Fibroblast of peridontal ligament (primary cell): Measurements from ENCODE around the gene SETD4.
"Not testable (repeated sequence)": the region's sequence is repeated elsewhere in the genome, so short reads cannot be mapped to it uniquely, and the experiment has no call there.

Source experiments
- DNase-seq: peaks from one replicate; pipeline ENCODE4 v3.0.0-alpha.2; 2010; ENCODE audit errors: extremely low read depth

SETD4 gene

DNA sequence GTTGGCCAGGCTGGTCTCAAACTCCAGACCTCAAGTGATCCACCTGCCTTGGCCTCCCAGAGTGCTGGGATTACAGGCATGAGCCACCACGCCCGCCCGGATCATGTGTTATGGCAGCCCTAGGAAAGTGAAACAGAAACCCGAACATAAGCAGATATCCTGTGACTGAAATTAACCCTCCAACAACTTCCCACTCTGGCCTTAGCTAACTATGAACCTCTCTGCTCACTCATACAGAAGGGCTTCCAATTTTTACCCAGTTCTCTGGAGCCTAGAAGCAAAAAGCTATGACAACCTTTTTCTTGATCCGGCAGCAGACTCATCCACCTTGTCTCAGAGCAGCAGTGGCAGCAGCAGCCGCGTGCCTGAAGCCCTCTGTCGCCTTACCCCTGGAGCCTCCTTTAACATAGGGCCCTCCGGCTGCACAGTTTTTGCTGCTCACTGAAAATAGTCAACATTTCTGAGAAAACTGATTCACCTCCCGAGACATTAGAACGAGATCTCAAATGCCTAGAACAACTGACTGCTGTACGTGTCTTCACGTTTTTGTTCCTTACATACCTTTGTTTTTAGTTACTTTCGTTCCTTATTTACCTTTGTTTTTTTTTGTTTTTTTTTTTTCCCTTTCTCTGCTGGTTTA, 18.8 kb upstream of the SETD4 start:
- DNase-seq: no peak

GRCh38 chr21:36077758-36078157, 17.4 kb upstream of the SETD4 start:
- no peak for DNase-seq

GRCh38 chr21:36076878-36077655, 16.7 kb upstream of the SETD4 start:
- DNase-seq: no peak

- no peak for DNase-seq
Observed at GRCh38 chr21:36075953-36076352, 15.6 kb upstream of the SETD4 start.

GRCh38 chr21:36075171-36075570, 14.8 kb upstream of the SETD4 start:
- no peak for DNase-seq

GRCh38 chr21:36073911-36074310, 13.6 kb upstream of the SETD4 start:
- DNase-seq: not testable (repeated sequence)

DNA sequence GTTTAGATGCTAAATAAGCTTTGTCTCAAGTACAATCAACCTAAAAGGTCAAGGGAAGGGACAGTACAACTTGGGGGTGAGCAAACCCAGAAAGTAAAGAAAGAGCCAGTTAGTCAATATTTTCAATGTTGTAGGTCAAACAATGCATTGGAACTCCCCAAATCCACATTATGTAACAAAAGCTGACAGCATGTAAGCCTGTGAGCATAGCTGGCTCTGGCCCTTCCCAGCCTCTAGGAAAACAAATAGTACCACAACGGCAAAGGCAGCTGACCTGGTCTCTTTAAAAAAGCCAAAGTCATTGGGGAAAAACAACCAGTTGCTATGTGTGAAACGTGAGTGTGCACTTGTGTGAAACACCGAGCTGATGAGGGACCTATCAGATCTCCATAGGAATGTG, 12.9 kb upstream of the SETD4 start:
- DNase-seq: no peak

DNA sequence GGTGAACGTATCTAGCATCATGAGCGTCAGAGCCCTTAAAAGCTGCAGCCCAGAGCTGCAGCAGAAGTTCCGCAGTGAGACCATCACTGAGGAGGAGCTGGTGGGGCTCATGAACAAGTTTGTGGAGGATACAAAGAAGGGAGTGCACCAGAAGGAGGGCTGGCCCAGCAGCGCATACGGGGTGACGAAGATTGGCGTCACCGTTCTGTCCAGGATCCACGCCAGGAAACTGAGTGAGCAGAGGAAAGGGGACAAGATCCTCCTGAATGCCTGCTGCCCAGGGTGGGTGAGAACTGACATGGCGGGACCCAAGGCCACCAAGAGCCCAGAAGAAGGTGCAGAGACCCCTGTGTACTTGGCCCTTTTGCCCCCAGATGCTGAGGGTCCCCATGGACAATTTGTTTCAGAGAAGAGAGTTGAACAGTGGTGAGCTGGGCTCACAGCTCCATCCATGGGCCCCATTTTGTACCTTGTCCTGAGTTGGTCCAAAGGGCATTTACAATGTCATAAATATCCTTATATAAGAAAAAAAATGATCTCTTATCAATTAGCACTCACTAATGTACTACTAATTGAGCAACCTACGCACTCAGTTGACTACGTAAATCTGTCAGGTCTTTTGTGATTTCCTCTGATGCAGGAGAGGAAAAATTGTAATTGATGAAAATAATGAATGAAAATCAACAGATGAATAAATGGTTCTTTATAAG, 12.3 kb upstream of the SETD4 start:
- no peak for DNase-seq

DNA sequence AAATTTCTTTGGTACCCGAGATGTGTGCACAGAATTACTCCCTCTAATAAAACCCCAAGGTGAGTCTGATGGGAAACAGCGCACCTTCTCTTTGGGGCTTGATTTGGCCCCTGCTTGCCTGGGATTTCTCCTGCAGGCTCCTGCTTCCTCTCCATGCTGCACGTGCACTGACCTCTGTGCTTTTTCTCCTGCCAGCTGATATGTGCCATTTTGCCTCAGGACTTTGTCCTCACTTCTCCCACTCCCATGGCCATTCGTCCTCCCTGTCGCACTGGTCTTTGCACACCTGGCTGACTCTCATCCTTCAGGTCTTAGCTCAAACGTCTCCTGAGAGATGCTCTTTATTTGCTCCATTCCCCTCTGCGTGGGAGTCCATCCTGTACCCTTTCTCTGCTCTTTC, 10.7 kb upstream of the SETD4 start:
- no peak for DNase-seq

- peak; percentile 93 for DNase-seq
Observed at GRCh38 chr21:36069713-36070583, 9.6 kb upstream of the SETD4 start, which contains the start of gene CBR1. Gene CBR1, plus strand, starts transcription at chr21:36070024. Its CDS starts 92 bp downstream, at chr21:36070116.

DNA sequence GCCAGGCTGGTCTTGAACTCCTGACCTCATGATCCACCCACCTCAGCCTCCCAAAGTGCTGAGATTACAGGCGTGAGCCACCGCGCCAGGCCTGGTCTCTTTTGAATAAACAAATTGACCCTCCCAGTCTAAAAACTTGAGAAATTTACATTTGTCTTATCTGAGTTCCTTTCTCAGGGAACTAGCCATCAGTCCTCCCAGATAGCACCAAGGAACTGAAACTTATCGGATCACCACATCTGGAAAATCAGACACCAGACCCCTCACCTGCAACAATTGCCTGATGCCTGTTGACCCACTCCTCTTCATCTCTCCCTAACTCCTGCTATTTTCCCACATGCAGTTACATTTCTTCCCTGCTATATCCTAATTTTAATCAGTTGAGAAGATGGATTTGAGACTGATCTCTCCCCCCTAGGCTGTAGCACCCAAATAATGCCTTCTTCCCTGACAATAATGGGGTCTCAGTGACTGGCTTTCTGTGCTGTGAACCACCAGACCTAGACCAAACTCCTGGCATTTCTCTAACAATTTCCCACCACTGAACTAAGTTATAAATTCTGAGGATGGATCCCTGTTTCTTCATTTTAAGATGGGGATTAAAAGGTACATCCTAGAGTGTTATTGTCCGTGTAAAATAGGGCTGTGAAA, 8.5 kb upstream of the SETD4 start:
- no peak for DNase-seq

DNA sequence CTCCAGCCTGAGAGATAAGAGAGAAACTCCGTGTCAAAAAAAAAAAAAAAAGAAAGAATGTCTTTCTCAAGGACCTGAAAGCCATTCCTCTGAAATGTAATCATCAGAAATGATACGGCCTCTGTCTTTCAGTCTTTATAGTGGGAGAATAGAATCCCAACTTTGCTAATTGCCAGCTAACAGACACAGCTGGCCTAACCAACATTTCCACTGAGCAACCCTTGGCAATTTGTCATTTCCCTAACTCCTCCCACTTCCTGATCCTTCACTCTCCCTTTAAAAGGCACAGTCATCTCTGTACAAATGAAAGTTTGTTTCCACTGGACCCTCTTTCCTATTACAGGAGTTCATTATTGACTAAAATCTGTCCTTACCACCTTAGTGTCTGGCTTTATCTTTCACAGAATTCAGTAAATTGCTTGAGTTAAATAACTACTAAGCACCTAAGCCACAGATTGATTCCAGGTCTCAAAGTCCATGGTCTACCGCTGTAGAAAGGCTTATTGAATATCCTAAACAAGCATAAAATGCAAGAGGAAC, 5.2 kb upstream of the SETD4 start:
- peak; percentile 68 for DNase-seq

DNA sequence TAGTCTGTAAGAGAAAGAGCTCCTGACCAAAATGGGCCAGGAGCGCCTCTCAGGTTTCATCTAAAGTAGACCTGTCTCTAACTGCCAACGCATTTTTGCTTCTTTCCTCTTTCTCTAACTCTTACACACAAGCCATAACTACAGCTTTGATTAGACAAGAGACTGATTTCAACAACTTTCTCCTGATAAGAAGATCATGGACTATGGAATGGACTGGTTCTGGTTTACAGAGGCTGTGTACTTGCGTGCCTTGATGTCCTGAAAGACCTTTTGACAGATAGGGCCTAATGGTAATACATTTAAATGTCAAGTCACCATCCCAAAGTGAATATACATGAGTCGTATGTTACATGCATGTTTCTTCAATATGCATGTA, 3.7 kb upstream of the SETD4 start:
- no peak for DNase-seq

GRCh38 chr21:36063375-36064084, 3.2 kb upstream of the SETD4 start:
- DNase-seq: no peak

GRCh38 chr21:36061445-36061844, 1.1 kb upstream of the SETD4 start:
- no peak for DNase-seq

- DNase-seq: no peak
Observed at GRCh38 chr21:36059823-36060158, 535 bp downstream of the SETD4 start.

DNA sequence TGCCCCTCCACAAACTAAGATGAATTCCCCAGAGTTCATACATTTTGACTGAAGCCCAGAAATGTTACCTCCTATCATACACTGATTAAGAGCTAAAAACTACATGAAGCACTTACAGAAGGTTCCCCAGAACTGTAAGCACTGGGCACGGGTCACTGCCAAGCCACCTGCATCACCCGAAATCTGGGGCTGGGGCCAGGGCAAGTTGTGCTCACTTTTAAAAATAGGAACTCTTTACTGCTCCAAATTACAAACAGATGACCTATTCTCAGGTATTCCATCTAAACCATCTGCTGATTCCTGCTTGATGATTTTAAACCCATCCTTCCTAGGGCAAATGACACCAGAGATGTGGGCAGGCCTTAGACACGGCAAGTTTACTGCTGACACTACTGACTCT, 4.8 kb downstream of the SETD4 start:
- no peak for DNase-seq

DNA sequence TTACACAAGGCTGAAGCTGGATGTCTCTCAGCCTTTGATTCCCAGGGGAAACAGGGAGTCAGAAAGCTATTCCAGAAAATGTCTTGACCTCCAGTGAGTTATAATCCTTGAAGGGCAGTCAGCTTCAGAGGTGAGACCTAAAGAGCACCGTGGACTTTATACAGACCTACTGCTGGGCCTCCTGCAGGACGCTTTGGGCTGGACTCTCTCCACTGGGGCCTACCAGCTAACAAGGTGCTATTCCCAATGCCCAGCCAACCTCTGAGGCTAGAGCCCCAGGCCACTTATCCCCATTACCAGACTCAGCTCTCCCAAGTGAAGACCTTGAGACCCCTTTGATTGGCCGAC, 6.6 kb downstream of the SETD4 start:
- DNase-seq: no peak

DNA sequence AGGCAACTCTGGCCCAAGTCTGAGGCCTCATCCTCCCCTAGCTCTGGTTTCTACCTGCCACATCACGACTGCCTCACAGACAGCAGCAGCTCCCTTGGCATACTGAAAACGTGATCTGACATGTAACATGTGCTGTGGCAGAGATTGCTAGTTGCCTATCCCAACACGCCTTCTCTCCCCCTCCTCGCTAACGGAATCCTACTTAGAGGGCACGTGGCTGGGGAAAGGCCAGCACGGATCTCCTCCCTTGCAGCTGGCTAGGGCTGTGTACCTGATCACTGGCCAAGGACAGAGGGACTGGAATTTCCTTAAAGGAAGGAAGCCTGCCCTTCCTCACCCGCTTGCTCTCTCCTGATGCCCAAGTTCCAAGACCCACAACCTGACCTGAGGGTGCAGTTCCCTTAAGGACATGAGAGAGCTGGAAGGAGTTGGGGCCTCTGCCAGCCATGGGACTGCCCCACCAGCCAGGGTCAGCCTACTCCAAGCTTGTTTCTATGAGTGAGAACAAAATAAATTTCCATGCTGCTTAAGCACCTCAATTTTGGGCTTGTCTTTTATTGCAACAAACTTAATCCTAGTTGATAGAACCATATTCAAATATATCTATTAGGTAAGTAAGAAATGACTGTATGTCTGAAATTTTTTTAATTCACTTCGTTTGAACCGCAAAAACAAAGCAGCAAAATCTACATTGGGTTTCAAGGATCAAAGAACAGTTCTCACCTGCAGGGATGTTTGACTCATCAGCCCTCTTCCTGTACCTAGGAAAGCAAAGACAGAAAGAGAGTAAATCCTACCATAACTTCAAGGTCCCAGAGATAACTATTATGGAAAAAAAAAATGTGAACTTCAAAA, 7.2 kb downstream of the SETD4 start:
- no peak for DNase-seq

DNA sequence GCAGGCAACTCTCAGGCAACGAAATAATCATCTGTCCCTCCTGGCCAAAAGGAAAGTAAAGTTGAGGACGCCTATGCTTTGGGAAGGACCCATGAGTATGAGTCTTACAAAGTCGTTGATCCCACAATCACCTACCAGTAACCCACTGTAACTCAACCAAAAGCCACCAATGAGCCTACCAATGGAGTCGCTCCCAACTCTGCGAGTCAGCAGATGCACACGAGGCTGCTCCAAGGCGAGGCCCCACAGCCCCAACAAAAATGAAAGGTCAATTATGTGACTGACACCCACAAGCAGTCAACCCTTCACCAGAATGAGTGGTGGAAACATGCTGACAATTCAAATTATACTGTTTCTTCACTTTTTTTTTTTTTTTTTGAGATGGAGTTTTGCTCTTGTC, 12.0 kb downstream of the SETD4 start:
- DNase-seq: no peak
